HFF-Myc (cell line): ENCODE measurements around the gene FRRS1.

Experiments used
- DNase-seq: peaks from one replicate; pipeline ENCODE4 v3.0.0-alpha.2; 2011; ENCODE audit warnings: low read depth; ENCODE audit errors: extremely low read depth
- H3K4me3 ChIP-seq: replicated peaks from 2 replicates; pipeline ENCODE4 v1.5.1; 2011; ENCODE audit warnings: low read depth, mild to moderate bottlenecking, control low read depth, low read length
- TF ChIP-seq, protein P1 (sequence below): IDR thresholded peaks from 2 replicates; pipeline ENCODE4 v1.5.1; 2012; ENCODE audit warnings: mild to moderate bottlenecking, low read depth, low read length, control low read depth; ENCODE audit errors: missing control alignments

FRRS1 gene

DNA sequence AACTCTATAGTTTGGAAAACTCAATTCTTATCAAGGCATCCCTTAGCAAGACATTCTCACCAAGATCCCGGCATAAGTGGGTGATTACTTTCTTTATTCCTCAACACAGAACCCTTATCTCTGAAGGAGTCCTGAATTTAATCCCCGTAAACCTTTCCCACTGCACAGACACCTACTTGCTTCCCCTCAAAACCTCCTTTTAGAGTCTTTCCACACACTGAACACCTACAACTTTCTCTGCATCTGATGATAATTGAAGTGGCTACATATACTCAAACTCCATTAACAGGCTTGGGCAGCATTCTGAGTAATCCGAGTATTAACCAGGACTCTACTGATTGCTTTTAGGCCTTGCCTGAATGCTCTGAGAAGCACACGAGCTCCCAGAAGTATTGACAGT lies 97.1 kb downstream of the FRRS1 start:
- TF ChIP-seq, protein P1, sequence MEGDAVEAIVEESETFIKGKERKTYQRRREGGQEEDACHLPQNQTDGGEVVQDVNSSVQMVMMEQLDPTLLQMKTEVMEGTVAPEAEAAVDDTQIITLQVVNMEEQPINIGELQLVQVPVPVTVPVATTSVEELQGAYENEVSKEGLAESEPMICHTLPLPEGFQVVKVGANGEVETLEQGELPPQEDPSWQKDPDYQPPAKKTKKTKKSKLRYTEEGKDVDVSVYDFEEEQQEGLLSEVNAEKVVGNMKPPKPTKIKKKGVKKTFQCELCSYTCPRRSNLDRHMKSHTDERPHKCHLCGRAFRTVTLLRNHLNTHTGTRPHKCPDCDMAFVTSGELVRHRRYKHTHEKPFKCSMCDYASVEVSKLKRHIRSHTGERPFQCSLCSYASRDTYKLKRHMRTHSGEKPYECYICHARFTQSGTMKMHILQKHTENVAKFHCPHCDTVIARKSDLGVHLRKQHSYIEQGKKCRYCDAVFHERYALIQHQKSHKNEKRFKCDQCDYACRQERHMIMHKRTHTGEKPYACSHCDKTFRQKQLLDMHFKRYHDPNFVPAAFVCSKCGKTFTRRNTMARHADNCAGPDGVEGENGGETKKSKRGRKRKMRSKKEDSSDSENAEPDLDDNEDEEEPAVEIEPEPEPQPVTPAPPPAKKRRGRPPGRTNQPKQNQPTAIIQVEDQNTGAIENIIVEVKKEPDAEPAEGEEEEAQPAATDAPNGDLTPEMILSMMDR, result no peak
- no peak for DNase-seq

DNA sequence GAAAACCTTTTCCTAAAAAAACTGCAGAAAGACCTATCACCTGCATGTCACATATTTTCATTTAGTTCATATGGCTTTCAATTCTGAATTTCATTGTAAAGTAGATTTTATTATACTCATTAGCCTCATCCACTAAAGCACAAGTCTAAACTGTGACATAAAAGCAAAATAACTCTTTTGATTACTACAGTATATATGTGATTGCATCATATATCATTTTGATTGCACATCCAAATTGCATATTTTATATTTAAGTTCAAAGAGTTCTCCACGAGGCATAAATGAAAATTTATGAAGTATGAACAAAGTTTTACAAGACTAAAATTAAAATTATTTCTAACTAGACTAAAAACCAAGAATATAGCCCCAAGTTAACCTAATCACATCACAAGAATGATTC lies 101.2 kb downstream of the FRRS1 start:
- H3K4me3 ChIP-seq, result no peak overlapping the region
- DNase-seq, result no peak
- TF ChIP-seq, protein P1, result no peak

More for the DNA sequence above, 97.1 kb downstream of the FRRS1 start:
- H3K4me3 ChIP-seq, result no peak overlapping the region

DNA sequence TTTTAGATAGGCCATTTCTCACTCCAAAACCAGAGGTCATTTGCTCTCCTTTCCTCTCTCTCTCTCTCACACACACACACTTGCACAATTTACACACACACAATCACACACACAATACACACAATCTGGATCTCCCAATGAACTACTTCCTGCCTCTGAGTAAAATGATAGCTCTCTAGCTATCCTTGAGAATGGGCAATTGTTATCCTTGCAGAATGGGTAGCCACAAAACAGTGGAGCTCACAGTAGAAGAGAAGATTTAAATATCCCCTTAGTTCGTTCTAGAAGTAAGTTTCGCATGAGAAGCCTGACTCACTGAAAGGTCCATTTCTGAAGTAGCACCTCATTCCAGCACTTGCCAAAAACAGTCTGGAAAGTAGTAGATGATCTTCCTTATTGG lies 102.9 kb downstream of the FRRS1 start:
- H3K4me3 ChIP-seq, result no peak overlapping the region
- TF ChIP-seq, protein P1, result no peak
- DNase-seq, result no peak

DNA sequence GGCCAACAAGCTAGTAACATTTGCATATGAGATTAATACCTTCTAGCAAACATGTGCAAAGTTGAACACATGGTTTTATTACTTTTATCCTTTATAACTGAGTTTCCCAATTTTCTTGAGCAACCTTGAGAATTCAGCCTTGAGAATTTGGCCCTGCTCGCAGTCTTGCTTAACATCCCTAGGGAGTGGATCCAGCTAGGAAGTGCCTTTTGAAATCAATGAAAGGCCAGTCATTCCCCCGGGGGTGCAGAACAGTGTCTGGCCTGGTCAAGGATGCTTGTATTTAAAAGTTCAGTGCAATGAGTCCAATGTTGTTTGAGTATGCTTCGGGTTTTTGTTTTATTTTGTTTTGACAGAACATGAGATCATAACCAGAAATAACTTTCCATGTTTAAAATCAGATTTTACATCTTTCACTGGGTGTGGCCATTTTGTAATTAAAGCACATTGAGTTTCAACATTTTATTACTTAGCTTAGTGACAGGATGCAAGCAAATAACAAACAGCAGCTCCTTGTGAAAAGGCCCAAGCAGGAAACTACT lies 103.8 kb downstream of the FRRS1 start:
- TF ChIP-seq, protein P1, result no peak
- no peak overlapping the region for H3K4me3 ChIP-seq
- DNase-seq, result no peak

DNA sequence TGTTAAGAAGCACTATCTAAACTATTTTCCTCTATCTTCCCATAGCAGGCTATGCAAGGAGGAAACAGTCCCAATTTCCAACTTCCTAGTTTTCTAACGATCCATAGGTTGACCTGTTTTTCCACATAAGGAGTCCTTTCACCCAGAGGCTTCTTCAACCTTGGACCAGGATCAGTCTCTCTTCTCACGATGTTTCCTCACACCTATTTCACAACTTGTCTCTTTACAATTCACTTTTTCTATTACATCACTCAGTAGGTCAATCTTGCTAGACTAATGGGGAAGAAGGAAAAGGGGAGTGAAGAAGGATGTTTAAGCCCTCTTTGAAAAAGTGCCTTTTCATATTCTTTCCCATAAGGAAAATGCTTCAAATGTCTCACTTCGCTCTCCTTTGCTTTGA lies 104.7 kb downstream of the FRRS1 start:
- no peak for DNase-seq
- H3K4me3 ChIP-seq, result no peak overlapping the region
- TF ChIP-seq, protein P1, result no peak

DNA sequence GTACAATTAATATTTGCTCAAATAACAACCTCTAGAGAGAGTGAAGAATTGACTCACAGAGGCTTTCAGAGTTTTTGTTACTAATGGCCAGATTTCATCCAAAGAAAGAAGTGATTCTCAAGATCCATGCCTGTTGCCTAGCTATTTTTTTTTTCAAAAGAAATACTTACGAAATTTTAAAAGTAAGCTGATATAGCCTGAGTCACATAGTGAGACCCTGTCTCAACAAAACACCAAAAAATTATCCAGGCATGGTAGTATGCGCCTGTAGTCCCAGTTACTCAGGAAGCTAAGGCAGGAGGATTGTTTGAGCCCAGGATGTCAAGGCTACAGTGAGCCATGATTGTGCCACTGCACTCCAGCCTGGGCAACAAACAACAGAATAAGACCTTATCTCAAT lies 105.9 kb downstream of the FRRS1 start:
- H3K4me3 ChIP-seq, result no peak overlapping the region
- no peak for DNase-seq
- TF ChIP-seq, protein P1, result no peak

DNA sequence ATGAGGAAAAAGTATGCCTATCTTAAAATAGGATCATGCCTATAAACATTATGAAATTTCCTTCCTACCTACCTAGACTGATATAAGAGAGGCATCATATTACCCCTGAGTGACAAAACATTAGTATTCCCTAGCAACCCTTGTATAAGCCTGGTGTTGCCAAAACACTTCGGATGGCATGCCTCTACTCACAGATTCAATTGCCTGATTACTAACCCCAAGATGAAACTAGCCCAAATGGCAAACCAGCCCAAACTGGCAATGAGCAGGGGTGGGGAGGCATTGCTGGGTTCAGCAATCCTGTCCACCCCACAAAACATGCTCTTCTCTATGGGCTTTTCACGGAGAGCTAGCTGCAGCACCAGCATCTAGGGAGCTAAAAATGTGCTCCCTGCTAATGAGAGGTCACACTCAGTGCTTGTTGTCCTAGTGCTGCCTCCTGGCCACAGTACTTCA lies 106.7 kb downstream of the FRRS1 start:
- DNase-seq, result no peak
- TF ChIP-seq, protein P1, result no peak
- H3K4me3 ChIP-seq, result no peak overlapping the region
